GM12873 (cell line): ENCODE measurements around the gene BTRC.

Experiments used
- TF ChIP-seq, protein P1 (sequence below): IDR thresholded peaks from 2 replicates; pipeline ENCODE4 v1.5.1; 2012; ENCODE audit warnings: low read depth, mild to moderate bottlenecking, moderate library complexity, low read length, control low read depth; ENCODE audit not compliant: insufficient read depth; ENCODE audit errors: missing control alignments

Gene BTRC

DNA sequence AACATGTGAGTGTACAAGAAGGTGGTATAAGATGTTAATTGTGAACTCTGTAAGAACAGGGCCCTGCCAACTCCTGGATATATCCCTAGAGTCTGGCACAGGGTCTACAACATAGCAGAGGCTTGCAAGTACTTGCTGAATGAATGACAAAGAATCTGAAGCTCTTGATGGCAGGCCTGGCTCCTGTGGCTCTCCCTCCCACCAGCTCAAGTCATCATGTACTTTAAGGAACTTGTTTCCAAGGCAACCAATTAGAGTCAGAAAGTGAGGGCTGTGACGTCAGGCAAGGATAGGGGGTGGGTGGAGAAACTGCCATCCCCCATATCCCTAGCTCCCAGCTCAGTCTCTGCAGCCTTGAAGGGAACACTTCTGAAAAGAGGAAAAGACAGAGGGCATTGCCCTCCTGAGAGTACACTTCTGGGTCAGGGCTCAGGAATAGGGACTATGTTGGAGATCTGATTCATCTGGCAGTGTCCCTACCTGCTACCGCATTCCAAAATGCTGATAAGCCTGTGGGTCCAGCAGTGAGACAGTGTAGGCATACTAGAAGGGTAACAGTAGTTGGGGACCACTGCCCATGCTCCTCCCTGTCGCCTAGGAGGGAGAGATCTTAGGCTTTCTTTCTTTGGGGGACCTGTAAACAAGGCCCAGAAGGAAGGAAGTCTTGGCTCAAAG lies 34.6 kb upstream of the BTRC start:
- TF ChIP-seq, protein P1, sequence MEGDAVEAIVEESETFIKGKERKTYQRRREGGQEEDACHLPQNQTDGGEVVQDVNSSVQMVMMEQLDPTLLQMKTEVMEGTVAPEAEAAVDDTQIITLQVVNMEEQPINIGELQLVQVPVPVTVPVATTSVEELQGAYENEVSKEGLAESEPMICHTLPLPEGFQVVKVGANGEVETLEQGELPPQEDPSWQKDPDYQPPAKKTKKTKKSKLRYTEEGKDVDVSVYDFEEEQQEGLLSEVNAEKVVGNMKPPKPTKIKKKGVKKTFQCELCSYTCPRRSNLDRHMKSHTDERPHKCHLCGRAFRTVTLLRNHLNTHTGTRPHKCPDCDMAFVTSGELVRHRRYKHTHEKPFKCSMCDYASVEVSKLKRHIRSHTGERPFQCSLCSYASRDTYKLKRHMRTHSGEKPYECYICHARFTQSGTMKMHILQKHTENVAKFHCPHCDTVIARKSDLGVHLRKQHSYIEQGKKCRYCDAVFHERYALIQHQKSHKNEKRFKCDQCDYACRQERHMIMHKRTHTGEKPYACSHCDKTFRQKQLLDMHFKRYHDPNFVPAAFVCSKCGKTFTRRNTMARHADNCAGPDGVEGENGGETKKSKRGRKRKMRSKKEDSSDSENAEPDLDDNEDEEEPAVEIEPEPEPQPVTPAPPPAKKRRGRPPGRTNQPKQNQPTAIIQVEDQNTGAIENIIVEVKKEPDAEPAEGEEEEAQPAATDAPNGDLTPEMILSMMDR, result no peak

- TF ChIP-seq, protein P1, result no peak
These were observed 32.9 kb upstream of the BTRC start for GRCh38 chr10:101321073-101321472.

- TF ChIP-seq, protein P1, result no peak
These were observed 31.5 kb upstream of the BTRC start for GRCh38 chr10:101322266-101323108.

DNA sequence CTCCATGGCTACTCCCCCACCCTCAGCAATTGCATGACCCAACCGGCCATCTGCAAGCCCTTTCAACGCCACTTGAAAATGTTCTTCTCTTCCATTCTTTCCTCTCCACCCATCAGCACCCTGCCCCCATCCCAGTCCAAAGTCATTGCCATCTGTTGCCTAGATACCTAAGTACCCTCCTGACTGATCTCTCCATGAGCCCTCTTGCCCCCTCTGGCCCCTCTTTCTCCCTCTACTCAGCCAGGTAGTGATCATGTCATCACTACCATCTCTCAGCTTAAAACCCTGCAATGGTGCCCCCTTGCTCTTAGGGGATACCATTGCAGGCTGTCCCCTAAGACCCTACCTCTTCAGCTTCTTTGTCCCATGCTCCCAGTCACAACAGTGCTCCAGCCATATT lies 30.5 kb upstream of the BTRC start:
- TF ChIP-seq, protein P1, result no peak

DNA sequence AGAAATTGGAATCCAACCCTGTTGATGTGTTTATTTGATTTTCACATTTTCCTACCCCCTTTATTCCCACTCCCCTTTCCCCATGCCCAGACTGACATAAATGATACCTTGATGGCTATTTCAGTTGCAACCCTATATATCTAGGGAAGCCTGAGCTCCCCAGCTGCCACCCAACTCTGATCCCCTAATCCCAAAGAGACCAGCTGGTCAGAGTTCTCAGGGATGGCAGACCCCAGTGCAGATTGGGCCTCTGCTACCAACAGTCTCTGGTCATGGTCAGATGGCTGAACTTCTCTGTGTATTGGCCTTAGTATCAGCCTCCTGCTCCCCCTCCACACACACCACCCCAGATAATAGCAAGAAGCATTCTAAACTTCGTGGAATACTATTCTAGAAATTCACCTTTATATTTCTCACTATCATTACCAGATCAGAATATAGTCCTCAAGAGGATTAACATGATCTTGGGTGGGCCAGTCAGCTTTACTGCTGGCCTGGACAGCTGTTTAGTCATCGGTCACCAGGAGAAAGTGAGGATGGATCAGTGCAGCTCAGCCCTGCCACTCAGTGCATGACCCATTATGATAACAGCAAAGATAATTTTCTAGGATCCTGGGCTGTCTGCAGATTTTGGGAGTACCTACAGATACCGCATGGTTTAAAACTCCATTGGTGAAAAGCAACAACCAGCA lies 24.5 kb upstream of the BTRC start:
- TF ChIP-seq, protein P1, result no peak

DNA sequence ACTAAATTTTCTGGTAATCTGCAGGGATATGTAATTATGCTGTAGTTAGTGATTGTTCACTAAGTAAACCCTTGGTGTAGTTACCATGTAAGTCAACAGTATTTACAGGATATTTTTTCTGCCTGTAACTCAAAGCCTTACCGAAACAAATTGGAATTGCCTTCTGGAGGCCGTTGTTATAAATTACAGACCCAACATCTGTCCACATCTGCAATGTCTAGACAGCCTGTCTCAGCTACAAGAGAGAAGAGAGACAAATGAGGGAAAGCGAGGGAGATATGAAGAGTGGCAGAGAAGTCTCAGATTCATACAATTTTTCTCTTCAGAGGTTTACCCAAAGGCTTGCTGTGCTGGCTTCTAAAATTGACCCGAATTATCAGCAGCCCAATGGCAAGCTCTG lies 23.7 kb upstream of the BTRC start:
- TF ChIP-seq, protein P1, result no peak
